PC-3 (cell line): ENCODE measurements around the gene IFITM10. TPM values are rescaled to one million over a fixed set of nuclear protein-coding genes. Genes with fewer than 3 reads are reported as not detected.

Source experiments
- ATAC-seq: fragments of 200-7000 bp; cut with Tn5 transposase; 2 replicates; pipeline ENCODE4 v1.9.1; 2020; ENCODE audit warnings: mild to moderate bottlenecking, moderate library complexity
- BruUV-seq: library from RNA; stranded (reverse); fragments of 400-500 nt; replicated peaks from 2 replicates; lab custom pipeline; 2021; lab: Mats Ljungman, UMichigan
- CTCF ChIA-PET: fragments of 300-600 bp; sonication (Branson Sonifier 250); formaldehyde crosslinking; loops from one replicate; lab custom pipeline; 2022; ENCODE audit warnings: antibody characterized with exemption; lab: Charles Lee
- POLR2A ChIA-PET: fragments of 300-600 bp; sonication (Branson Sonifier 250); formaldehyde crosslinking; loops from one replicate; lab custom pipeline; 2022; ENCODE audit warnings: antibody characterized with exemption; ENCODE audit not compliant: unreplicated experiment; lab: Charles Lee
- DNase-seq: peaks from one replicate; pipeline ENCODE4 v3.0.0-alpha.2; 2015
- H2AFZ ChIP-seq: fragments of 300-600 bp; sonication (generic); 2 replicates; pipeline ENCODE4 v1.6.0; 2016; ENCODE audit warnings: antibody characterized with exemption, low read length
- H3F3A ChIP-seq: fragments of 300-600 bp; sonication (generic); one replicate; pipeline ENCODE4 v1.6.0; 2017; ENCODE audit warnings: antibody characterized with exemption, low read length, control low read depth, mild to moderate bottlenecking; ENCODE audit not compliant: unreplicated experiment
- H3K27ac ChIP-seq: fragments of 300-600 bp; sonication (generic); 2 replicates; pipeline ENCODE4 v1.5.1; 2016; ENCODE audit warnings: mild to moderate bottlenecking, low read length
- H3K27me3 ChIP-seq: fragments of 300-600 bp; sonication (generic); 2 replicates; pipeline ENCODE4 v1.6.1; 2016; ENCODE audit warnings: low read length, mixed read lengths
- H3K36me3 ChIP-seq: fragments of 300-600 bp; sonication (generic); 2 replicates; pipeline ENCODE4 v1.6.1; 2016; ENCODE audit warnings: low read depth, mixed run types, low read length, mixed read lengths
- H3K4me1 ChIP-seq: fragments of 300-600 bp; sonication (generic); 2 replicates; pipeline ENCODE4 v1.5.1; 2016; ENCODE audit warnings: low read length; ENCODE audit not compliant: insufficient read depth
- H3K4me2 ChIP-seq: fragments of 300-600 bp; sonication (generic); 2 replicates; pipeline ENCODE4 v1.6.0; 2016; ENCODE audit warnings: low read length
- H3K4me3 ChIP-seq: fragments of 300-600 bp; sonication (generic); 2 replicates; pipeline ENCODE4 v1.5.1; 2016; ENCODE audit warnings: mild to moderate bottlenecking, low read length, mixed read lengths
- H3K79me2 ChIP-seq: fragments of 300-600 bp; sonication (generic); 2 replicates; pipeline ENCODE4 v1.6.1; 2017; ENCODE audit warnings: low read length, mixed read lengths
- H3K9ac ChIP-seq: fragments of 300-600 bp; sonication (generic); 2 replicates; pipeline ENCODE4 v1.6.0; 2016; ENCODE audit warnings: mild to moderate bottlenecking, low read length
- H3K9me2 ChIP-seq: fragments of 300-600 bp; sonication (generic); replicated peaks from 2 replicates; pipeline ENCODE4 v1.6.1; 2016; ENCODE audit warnings: mixed run types, low read length, mixed read lengths
- H3K9me3 ChIP-seq: fragments of 300-600 bp; sonication (generic); 2 replicates; pipeline ENCODE4 v1.6.1; 2016; ENCODE audit warnings: low read length, mixed read lengths
- H4K20me1 ChIP-seq: fragments of 300-600 bp; sonication (generic); 2 replicates; pipeline ENCODE4 v1.6.1; 2016; ENCODE audit warnings: low read length, mixed read lengths
- EZH2 ChIP-seq: fragments of 300-600 bp; sonication (generic); IDR thresholded peaks from one replicate; pipeline ENCODE4 v1.6.1; 2017; ENCODE audit warnings: antibody characterized with exemption, mild to moderate bottlenecking, low read length; ENCODE audit not compliant: unreplicated experiment
- EZH2phosphoT487 ChIP-seq: fragments of 300-600 bp; sonication (generic); IDR thresholded peaks from 2 replicates; pipeline ENCODE4 v1.6.1; 2018; ENCODE audit warnings: mild to moderate bottlenecking, antibody characterized with exemption, low read length, borderline replicate concordance
- intact Hi-C: fragments of 100-400 bp; cut with micrococcal nuclease; formaldehyde crosslinking; loops from 2 replicates; pipeline ENCODE4 v1.9.0; 2023
- total RNA-seq: library from RNA; depleted of rRNA; stranded (reverse); fragments of >200 nt; gene quantifications from 2 replicates; pipeline ENCODE4 v1.2.3, GENCODE V29; 2014
- TF ChIP-seq, protein P1 (sequence below): fragments of 300-600 bp; sonication (generic); conservative IDR thresholded peaks from 2 replicates; pipeline ENCODE4 v1.5.1; 2017; ENCODE audit warnings: antibody characterized with exemption, low read depth, mild to moderate bottlenecking, low read length

IFITM10 gene
- total RNA-seq, 1 experiment from 2014 or later, result 1.4 TPM

DNA sequence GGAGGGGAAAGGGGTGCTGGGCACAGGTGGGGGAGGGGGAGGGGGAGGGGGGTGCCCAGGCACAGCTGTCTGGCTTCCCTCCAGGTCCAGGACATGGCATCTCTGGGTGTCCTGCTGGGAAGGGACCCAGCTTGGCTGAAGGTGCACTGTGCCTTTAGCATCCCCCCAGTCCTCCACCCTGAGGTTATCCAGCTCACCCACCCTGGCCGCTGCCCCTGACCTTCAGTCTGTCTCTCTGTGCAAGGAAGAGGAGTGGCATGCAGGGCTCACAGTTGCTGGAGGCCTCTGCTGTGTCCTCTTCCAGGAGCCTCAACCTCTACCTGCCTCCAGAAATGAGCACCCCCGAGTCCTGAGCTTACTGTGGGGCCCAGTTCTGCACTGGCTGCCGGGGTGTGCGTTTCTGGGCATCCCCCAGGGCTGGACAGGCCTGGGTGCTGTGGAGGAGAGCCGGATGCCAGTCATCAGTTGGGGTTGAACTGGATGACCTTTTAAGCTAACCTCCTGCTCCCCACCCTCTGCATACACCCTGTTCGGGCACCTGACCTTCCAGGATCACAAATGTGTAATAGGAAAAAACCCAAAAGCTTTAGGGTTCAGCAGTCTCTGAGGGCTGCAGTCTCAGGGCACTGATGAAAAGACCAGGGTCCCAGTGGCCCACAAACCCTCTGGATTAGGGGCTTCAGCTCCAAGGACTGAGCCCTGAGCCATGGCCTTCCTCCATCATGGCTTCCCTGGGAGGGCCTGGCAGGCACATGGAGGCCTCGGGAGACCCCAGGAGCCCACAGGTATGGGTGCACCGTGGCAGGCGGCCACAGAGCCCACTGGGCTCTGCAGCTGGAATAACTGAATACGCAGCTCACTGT lies 23.0 kb upstream of the IFITM10 start:
- intact Hi-C loops, result no loop called here
- DNase-seq (no peak), ATAC-seq (peak; percentile 6; the same call in 1 of the 2 replicates)
- Histone ChIP-seq H3F3A (no peaks in the 10 kb centered on the region), H3K4me3 (no peak overlapping the region), H3K27ac (no peak overlapping the region), H3K4me2 (peak overlapping the region; percentile 19; the same call in 1 of the 2 replicates), H3K9me2 (no peaks in the 10 kb centered on the region), H4K20me1 (no peaks in the 10 kb centered on the region), H3K79me2 (no peaks in the 10 kb centered on the region), H2AFZ (no peak overlapping the region), H3K9me3 (no peaks in the 10 kb centered on the region), H3K4me1 (peaks cover 38% of the 10 kb centered on the region), H3K27me3 (no peaks in the 10 kb centered on the region), H3K9ac (no peak overlapping the region), H3K36me3 (no peaks in the 10 kb centered on the region)
- TF ChIP-seq, protein P1, sequence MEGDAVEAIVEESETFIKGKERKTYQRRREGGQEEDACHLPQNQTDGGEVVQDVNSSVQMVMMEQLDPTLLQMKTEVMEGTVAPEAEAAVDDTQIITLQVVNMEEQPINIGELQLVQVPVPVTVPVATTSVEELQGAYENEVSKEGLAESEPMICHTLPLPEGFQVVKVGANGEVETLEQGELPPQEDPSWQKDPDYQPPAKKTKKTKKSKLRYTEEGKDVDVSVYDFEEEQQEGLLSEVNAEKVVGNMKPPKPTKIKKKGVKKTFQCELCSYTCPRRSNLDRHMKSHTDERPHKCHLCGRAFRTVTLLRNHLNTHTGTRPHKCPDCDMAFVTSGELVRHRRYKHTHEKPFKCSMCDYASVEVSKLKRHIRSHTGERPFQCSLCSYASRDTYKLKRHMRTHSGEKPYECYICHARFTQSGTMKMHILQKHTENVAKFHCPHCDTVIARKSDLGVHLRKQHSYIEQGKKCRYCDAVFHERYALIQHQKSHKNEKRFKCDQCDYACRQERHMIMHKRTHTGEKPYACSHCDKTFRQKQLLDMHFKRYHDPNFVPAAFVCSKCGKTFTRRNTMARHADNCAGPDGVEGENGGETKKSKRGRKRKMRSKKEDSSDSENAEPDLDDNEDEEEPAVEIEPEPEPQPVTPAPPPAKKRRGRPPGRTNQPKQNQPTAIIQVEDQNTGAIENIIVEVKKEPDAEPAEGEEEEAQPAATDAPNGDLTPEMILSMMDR, result no peak
- no peak for TF ChIP-seq EZH2phosphoT487
- BruUV-seq, result no TSS peak
- CTCF ChIA-PET, result no interaction called here
- POLR2A ChIA-PET, result no interaction called here

DNA sequence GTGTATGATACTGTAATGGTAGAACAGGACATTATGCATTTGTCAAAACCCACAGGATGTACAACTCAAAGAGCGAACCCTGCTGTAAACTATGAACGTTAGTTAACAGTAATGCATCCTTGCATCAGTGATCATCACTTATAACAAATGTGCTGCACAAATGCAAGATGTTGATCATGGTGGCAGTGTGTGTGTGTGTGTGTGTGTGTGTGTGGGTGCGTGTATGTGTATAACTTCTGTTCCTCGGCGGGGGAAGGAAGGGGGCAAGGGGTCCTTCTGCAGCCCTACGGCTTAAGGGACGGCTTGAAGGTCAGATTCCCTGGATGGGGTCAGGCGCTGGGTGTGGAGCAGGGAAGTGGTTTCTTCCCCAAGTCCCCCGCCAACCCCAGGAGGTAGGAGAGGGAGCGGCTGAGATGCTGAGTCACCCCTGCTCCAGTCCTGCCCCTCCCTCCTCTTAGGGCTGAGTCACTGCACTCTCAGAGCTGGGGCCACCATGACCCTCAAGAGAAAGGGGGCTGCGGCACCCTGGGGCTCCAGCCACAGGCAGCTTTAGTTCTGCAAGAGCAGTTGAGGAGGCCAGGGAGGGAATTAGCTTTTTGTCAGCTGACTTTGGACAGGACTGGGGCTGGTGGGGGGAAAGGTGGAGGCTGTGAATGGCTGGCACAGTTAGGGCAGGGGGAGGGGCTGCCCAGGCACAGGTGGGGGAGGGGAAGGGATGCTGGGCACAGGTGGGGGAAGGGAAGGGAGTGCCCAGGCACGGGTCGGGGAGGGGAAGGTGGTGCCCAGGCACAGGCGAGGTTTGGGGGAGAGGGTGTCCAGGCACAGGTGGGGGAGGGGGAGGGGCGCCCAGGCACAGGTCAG lies 22.1 kb upstream of the IFITM10 start:
- no peaks in the 10 kb centered on the region for H3K27me3 ChIP-seq
- peak overlapping the region; percentile 53; the same call in 1 of the 2 replicates for H3K4me3 ChIP-seq
- H3F3A ChIP-seq, result no peaks in the 10 kb centered on the region
- no peaks in the 10 kb centered on the region for H3K9me3 ChIP-seq
- H3K27ac ChIP-seq, result peak overlapping the region; percentile 82
- intact Hi-C loops, result no loop called here
- ChIA-PET CTCF (interaction anchor here (0.5 to 1.0 kb wide), 3 partner anchors 54 to 110 kb away, joined by 3 to 8 read pairs (median 4); no protein-coding TSS in a partner anchor), POLR2A (no interaction called here)
- no peaks in the 10 kb centered on the region for H3K36me3 ChIP-seq
- BruUV-seq, result no TSS peak
- H3K4me2 ChIP-seq, result peak overlapping the region; percentile 89
- H2AFZ ChIP-seq, result peak overlapping the region; percentile 66
- no peaks in the 10 kb centered on the region for H3K79me2 ChIP-seq
- TF ChIP-seq EZH2phosphoT487 (no peak), EZH2 (no peak)
- TF ChIP-seq, protein P1, result no peak
- peaks cover 32% of the 10 kb centered on the region for H3K4me1 ChIP-seq
- DNase-seq, result peak; percentile 85
- ATAC-seq, result peak; percentile 98
- no peaks in the 10 kb centered on the region for H4K20me1 ChIP-seq
- no peaks in the 10 kb centered on the region for H3K9me2 ChIP-seq
- peak overlapping the region; percentile 37 for H3K9ac ChIP-seq
